Right ventricle myocardium superior (tissue), 1 donor: Measurements from ENCODE around the gene SYT12. TPM values are rescaled to one million over a fixed set of nuclear protein-coding genes. Genes with fewer than 3 reads are reported as not detected.

Source experiments
- ATAC-seq: fragments of 200-7000 bp; cut with Tn5 transposase; one replicate; pipeline ENCODE4 v1.9.1; 2020; ENCODE audit warnings: mild to moderate bottlenecking; ENCODE audit not compliant: poor library complexity
- DNase-seq: peaks from one replicate; pipeline ENCODE4 v3.0.0-alpha.2; 2020
- intact Hi-C: fragments of 100-400 bp; cut with DNase I; formaldehyde crosslinking; loops from one replicate; pipeline ENCODE4 v1.11.2; 2022
- microRNA-seq: library from miRNA; unstranded; fragments of <30 nt; microRNA quantifications from one replicate; pipeline ENCODE4 v1.2.0, GENCODE V29; 2020
- total RNA-seq: library from RNA; stranded (reverse); fragmentation: NEBNext Ultra II Directional; extraction: Animal tissue kit (Norgen Biotek cat#: 25700); gene quantifications from one replicate; pipeline ENCODE4 v1.2.1, GENCODE V29; 2021
- donor health status: DM: no; HTN: yes; CAD: no; lungs with severe emphysema.

The SYT12 gene
- total RNA-seq, 1 donor from 2014 or later, result 0.13 TPM

DNA sequence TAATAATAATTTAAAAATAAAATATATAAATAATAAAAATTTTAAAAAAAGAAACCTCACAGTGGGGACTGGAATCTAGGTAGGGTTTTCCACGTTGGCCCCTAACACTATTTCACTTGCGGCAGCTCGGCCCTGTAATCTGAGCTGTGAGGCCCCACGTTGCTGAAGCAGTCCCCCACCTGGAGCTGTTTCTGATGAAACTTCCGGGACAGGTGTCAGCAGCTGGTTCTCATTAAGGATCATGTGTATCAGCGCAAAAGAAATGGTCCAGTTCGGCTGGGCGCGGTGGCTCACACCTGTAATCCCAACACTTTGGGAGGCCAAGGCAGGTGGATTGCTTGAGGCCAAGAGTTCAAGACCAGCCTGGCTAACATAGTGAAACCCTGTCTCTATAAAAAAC lies 51.0 kb downstream of the SYT12 start:
- intact Hi-C loops, result no loop called here
- DNase-seq, result no peak
- ATAC-seq, result no peak

DNA sequence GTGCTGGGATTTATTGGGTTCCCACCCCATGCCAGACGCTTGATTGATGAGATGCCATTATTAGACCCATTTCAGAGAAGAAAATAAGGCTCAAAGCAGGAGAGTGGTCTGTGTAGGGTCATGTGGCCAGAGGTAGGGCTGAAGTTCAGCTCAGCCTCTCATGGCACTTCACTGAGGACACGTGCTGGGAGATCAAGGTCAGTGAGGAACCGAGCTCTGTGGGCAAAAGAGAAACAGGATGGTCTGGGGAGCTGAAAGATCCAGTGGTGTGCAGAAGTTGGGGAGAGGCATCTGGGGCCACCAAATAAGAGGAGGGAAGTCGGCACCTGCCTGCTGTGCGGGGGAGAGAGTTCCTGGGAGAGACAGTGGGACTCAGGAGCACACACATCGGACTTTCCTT lies 53.3 kb downstream of the SYT12 start:
- intact Hi-C loops, result no loop called here
- ATAC-seq, result peak; percentile 36

DNA sequence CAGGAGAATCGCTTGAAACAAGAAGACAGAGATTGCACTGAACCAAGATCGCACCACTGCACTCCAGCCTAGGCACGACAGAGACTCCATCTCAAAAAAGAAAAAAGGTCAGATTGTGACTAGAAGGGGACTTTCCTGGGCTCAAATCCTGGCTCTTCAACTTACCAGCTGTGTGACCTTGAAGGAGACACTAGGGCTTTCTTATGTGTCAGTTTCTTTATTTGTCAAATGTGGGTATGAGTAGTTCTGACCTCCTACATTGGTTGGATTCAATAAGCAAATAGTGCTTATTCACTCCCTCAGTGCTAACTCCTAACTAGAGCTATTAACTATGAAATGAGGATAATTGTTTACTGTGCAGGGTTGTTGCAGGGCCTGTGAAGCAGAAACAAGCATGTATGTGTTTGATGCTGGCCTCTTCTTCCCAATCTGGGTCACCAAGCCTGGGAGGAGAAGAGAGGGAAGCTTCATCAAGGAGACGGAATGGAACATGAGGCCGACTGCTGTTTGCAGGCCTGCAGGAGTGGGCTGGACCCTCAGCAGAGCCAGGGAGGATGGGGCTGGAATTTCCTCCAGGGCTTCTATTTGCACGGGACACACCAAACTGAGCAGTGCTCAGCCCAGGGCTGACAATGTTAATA lies 56.3 kb downstream of the SYT12 start:
- intact Hi-C loops, result no loop called here
- ATAC-seq, result no peak

More for the DNA sequence above, 53.3 kb downstream of the SYT12 start:
- no peak for DNase-seq

DNA sequence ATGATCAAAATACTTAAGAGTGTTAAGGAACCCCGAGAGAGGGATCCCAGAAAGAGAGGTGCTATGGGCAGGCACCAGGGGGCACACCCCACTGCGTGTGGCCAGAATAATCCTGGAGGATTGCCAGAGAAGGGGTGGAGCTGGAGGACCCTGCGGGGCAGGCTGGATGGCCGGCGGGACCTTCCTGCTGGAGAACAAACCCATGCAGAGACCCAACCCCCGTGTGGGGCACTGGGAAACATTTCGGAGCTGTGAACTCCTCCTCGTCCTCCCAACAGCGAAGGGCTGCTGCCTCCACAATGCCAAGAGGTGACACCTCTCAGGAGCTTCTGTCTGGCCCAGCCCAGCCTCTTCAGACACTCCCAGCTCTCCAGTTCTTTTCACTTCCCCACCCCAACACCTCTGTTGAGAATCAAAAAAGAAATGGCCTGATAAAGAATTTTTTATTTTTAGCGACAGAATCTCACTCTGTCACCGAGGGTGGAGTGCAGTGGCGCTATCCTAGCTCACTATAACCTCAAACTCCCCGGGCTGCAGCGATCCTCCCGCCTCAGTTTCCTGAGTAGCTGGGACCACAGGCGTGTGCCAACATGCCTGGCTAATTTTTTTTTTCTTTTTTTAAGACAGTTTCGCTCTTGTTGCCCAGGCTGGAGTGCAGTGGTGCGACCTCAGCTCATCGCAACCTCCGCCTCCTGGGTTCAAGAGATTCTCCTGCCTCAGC lies 59.3 kb downstream of the SYT12 start:
- DNase-seq (peak; percentile 45), ATAC-seq (peak; percentile 62)
- intact Hi-C loops, result loop anchor here (5.0 kb wide), 1 partner anchor 85 kb away; no protein-coding TSS in a partner anchor

More for the DNA sequence above, 56.3 kb downstream of the SYT12 start:
- no peak for DNase-seq

- ATAC-seq, result no peak
- intact Hi-C loops, result loop anchor here (5.0 kb wide), 1 partner anchor 83 kb away; no protein-coding TSS in a partner anchor
- DNase-seq, result no peak
Measured at GRCh38 chr11:67083786-67084366, 60.9 kb downstream of the SYT12 start.

- ATAC-seq (no peak), DNase-seq (no peak)
- intact Hi-C loops, result no loop called here
Measured at GRCh38 chr11:67085617-67086016, 62.7 kb downstream of the SYT12 start.

DNA sequence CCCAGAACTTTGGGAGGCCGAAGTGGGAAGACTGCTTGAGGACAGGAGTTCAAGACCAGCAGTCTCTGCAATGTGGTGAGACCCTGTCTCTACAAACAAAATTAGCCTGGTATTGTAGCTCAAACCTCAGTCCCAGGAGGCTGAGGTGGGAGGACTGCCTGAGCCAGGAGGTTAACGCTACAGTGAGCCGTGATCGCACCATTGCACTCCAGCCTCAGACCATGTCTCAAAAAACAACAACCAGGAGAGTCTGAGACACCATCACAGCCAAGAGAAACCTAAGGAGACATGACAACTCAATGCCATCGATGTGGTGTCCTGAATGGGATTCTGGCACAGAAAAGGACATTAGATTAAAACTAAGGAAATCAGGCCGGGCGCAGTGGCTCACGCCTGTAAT lies 67.8 kb downstream of the SYT12 start:
- DNase-seq, result no peak
- intact Hi-C loops, result no loop called here
- ATAC-seq, result no peak

GRCh38 chr11:67095214-67095507 lies 72.2 kb downstream of the SYT12 start:
- intact Hi-C loops, result no loop called here

GRCh38 chr11:67098799-67099429 lies 76.0 kb downstream of the SYT12 start:
- DNase-seq (peak; percentile 58), ATAC-seq (peak; percentile 95)
- intact Hi-C loops, result no loop called here

More at GRCh38 chr11:67095214-67095507, 72.2 kb downstream of the SYT12 start:
- DNase-seq, result no peak
- ATAC-seq, result no peak

DNA sequence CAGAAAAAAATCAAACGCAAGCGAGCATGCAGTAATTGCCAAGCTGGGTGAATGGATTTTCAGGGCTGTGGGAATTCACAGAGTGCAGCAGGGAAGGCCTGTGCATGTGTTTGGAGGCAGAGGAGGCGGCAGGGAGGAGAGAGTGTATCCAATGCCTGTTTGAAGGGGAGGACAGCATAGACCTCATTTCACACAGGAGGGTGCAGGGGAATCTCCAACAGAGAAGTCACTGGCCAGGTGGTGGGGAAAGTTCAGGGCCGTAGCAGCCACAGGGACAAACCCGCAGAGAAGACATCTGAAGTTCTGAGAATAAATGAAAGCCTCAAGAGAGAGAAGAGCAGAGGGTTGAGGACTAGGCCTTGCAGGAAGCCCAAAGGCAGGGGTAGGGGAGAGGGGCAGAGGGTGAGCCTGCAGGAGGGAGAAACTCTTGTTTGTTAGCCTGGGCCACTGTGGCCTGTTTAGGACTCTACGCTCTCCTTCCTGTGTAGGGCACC lies 76.9 kb downstream of the SYT12 start:
- ATAC-seq (no peak), DNase-seq (no peak)
- intact Hi-C loops, result no loop called here

Small RNA genes lying within 50 kb of the gene (microRNA-seq; reads per million reads assigned to microRNA genes)
- not detected for gene MIR6860

Other genes starting within 250 kb of the SYT12 start
- gene RCE1, start 179.7 kb upstream of the SYT12 start, total RNA-seq, result 6.2 TPM
- gene LRFN4, start 166.1 kb upstream of the SYT12 start, total RNA-seq, result 20.5 TPM
- 8.6 TPM for gene PC, start 64.8 kb upstream of the SYT12 start, total RNA-seq
- gene C11orf86, start 47.8 kb upstream of the SYT12 start, total RNA-seq, result not detected
- 66.8 TPM for gene RHOD, start 33.7 kb downstream of the SYT12 start, total RNA-seq
- gene KDM2A, start 96.1 kb downstream of the SYT12 start, total RNA-seq, result 40.7 TPM
- gene GRK2, start 243.3 kb downstream of the SYT12 start, total RNA-seq, result 53.4 TPM